ENCODE results near the gene PPM1A.

The PPM1A gene

DNA sequence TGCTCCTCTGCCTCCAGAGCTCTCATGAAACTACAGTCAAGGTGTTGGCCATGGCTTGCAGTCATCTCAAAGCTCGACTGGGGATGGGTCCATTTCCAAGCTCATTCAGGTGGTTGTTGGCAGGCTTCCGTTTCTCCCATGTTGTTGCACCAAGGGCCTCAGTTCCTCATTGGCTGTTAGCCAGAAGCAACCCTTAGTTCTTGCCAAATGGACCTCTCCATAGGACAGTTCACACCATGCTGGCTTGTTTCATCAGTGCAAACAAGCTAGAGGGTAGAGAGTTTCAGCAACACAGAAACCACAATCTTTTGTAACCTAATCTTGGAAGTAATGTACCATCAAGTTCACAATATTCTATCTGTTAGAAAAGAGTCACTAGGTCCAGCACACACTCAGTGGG lies 22.7 kb upstream of the PPM1A start:
- no peak for DNase-seq (ENCODE audit: low read depth)

DNA sequence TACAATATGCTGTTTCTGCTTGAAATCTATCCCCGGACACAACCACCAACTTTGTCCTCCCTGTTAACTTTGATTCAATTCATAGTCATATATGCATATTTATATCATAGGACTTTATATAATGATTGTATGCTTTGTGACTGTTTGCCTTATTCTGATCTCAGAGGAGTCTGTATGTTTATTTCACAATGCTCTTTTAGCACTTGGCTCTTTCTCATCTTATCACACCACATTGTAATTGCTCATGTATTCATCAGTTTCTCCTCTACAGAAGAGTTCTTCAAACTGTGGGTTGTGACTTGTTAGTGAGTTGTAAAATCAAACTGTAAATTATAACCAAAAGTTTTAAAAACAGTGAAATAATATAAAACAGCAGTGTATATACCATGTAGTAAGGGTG lies 21.7 kb upstream of the PPM1A start:
- DNase-seq (ENCODE audit: low read depth), result no peak

DNA sequence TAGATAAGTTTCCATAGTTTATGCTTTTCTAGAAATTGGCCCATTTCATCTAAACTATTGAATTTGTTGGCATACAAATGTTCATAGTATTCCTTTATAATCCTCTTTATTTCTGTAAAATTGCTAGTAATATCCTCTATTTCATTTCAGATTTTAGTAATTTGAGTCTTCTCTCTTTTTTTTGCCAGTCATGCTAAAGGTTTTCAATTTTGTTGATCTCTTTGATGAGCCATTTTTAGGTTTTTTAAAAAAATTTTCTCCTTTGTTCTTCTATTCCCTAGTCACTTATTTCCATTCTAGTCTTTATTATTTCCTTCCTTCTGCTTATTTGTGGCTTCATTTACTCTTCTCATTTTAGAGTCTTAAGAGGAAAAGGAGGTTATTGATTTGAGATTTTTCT lies 19.4 kb upstream of the PPM1A start:
- no peak for DNase-seq (ENCODE audit: low read depth)

DNA sequence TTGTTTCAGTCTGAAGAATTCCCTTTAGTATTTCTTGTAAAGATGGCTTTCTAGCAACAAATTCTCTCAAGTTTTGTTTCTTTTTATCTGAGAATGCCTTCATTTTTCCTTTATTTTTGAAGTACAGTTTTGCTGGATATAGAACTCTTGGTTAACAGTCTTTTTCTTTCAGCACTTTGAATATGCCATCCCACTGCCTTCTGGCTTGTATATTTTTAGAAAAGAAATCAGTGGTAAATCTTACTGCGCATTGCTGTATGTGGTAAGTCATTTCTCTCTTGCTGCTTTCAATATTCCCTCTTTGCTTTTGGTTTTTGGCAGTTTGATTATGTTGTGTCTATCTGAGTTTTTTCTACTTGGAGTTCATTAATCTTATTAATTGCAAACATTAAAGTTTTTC lies 16.8 kb upstream of the PPM1A start:
- DNase-seq (ENCODE audit: low read depth), result no peak

DNA sequence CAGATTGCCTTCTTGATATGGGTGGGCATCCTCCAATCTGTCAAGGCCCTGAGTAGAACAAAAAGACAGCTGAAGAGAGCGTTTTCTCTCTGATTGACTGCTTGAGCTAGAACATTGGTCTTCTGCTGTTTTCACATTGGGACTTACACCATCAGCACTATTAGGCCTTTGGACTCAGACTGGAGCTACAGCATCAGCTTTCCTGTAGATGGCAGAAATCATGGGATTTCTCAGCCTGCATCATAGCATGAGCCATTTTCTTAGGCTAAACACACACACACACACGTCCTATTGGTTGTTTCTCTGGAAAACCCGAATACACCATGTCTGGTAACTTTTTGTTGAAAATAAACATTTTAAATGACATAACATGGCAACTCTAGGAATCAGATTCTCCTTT lies 15.8 kb upstream of the PPM1A start:
- DNase-seq (ENCODE audit: low read depth), result no peak

DNA sequence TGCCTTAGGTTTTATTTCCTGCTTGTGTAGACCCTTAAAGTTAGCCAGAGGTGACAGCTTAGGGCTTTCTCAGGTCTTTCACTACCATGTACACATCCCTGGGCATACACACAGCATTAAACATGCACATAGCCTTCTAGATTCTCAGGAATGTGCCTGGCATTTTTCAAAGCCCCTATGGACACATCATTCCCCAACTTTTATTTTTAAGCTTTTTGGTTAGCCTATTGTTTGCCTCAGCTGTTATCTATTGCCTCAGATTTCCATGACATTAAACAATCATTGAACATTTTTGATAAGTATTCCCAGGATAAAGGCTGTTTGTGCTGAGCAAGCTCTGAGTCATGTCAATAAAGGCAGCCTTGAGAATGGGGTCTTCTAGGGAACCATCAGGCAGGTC lies 15.1 kb upstream of the PPM1A start:
- DNase-seq (ENCODE audit: low read depth), result no peak

DNA sequence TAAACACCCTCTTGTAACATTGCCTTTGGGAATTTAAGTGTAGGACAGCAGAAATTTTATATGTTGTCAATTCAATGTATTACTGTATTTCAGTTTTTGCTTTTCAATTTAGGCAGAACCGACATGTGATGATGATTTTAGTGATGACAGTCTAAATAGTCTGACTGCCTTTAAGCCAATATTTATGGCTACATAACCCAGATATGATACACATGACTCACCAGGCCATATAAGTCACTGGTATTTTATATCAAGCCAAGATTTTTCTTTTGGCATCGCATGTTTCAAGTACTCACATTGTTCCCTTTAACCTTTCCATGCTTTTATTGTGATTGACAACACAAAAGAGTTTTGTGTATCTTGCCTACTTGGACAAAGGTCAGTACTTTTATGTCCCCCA lies 13.6 kb upstream of the PPM1A start:
- DNase-seq (ENCODE audit: low read depth), result no peak

DNA sequence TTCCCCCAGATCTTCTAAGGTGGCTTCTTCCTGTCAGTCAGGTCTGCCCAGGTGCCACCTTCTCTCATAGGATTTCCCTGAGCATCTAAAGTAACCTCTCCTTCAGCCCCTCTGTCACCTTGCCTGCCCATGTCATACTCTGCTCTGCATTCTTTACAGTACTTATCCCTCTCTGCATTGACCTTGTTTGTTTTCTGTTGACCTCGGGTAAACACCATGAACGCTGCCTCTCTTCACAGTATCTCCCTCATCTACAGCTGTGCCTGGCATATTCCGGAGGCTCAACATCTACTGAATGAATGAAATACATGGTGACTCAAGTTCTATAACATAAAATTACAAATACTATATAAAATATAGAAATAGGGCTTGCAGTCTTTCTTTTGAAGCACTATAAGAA lies 10.1 kb upstream of the PPM1A start:
- no peak for DNase-seq (ENCODE audit: low read depth)

DNA sequence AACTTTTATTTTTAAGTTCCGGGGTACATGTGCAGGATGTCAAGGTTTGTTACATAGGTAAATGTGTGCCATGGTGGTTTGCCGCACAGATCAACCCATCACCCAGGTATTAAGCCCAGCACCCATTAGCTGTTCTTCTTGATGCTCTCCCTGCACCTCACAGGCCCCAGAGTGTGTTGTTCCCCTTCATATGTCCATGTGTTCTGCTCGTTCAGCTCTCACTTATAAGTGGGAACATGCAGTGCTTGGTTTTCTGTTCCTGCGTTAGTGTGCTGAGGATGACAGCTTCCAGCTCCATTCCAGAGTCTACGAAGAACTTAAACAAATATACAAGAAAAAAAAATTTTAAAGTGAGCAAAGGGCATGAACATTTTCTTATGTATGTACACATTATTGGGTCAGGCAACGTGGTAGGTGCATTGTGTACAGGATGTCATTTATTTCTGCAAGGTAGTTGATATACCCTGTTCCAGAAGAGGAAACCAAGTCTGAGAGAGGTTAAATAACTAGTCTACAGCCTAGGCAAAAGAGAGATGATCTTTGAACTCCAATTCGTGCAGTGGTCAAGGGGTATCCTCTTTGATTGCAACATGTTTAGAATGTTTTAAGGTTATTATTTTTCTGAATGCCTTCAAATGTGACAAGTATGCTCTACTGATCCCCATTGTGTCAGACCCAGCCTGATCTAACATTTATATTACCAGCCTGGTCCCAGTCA lies 8.7 kb upstream of the PPM1A start:
- DNase-seq (ENCODE audit: low read depth), result no peak

DNA sequence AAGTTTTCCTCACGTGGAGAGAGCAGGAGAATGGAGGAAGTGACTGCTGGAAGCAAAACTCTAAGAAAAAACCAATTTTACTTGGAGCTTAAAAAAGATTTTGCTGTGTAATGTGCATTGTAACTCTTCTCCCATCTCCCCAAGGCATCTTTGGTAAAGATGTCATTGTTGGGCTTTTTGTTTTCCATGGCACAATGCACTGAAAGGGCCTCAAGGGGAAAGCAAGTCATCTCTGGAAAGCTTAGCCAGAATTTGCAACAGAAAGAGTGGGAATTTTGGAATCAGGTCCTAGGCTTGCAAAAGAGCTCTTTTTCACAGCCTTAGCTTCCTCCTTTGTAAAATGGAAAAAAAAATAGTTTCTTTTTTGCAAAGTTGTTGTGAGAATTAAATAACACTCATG lies 7.9 kb upstream of the PPM1A start:
- no peak for DNase-seq (ENCODE audit: low read depth)

DNA sequence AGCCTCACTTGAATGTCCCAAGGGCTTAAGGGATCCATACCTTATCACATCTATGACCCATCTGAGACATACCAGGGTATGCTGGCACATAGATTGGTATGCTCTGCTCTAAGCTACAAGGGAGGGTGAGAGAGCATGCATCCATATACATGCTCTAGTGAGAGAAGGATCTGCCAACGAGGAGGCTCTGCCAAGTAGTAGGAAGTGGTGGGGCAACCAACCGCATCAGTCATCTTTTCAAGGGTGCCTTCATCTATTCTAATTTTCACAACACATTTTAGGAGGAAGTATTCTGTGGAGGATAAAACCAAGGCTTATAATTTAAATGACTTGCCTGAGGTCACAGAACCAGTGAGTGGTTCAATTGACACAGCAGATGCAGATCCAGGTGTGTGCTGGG lies 6.6 kb upstream of the PPM1A start:
- no peak for DNase-seq (ENCODE audit: low read depth)

DNA sequence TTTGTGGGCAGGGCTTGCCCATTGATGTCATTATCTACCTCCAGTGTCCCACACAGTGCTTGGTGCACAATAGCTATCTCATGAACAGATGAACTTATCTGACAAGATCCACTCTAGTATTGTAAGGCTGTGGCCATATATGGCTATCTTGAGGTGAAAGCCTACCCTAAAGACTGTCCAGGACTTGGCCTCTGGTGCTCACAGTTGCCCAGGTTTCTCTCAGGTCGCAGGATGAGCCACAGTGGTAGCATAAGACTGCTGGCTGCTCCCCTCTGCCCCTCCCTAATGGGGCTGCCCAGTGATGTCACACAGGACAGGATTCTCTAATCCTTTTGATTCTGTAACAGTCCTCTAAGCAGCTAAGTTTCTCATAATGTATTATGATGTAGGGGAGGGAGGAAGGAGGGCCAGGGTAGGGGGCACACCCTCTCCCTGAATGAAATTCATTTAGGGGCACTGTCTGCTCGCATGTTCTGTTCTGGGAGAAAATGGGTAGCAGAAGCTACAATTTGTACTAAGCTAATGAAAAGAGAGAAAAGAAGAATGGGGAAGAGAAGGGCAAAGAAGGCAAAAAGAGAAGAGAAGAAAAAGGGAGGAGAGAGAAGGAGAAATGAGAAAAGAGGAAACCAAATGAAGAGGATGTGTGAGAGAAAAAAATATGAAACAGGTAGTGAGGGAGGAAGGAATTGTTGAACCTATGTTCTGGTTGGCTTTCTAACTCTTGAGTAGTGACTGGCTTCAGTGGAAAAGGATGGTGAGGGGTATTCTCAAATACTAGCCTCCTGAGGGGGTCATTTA lies 3.4 kb upstream of the PPM1A start:
- no peak for DNase-seq (ENCODE audit: low read depth)

DNA sequence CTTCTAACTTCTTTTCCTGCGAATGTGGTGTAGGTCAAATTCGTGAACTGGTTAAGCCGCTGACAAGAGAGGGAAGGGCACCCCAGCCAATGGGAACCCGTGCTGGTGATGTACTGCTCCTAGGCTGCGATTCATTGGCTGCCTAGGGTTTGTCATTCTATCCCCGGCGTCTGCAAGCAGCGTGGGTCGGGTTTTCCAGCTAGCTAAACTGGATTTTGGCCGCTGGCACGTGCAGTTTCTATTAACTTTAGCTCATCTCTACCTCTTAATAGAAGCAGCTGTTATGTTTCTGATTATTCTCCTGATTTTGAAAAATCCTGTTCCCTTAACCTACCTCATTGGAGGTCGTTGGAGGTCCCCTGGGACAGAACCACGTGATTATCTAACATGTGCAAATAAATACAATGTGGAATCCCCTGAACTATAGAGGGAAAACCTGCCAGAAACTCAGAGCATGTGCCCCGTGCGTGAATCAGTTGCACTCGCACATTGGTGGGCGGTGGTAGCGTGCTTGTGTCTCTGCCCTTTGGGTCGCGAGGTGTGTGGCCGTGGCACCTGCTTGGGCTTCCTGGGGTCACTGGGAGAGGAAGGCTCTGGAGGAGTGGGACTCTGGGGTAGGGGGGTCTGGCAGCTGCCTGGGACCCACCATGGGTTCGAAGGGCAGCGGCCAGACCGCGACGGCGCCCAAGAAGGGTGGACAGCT lies 876 bp upstream of the PPM1A start:
- peak; percentile 72 for DNase-seq (ENCODE audit: low read depth)

DNA sequence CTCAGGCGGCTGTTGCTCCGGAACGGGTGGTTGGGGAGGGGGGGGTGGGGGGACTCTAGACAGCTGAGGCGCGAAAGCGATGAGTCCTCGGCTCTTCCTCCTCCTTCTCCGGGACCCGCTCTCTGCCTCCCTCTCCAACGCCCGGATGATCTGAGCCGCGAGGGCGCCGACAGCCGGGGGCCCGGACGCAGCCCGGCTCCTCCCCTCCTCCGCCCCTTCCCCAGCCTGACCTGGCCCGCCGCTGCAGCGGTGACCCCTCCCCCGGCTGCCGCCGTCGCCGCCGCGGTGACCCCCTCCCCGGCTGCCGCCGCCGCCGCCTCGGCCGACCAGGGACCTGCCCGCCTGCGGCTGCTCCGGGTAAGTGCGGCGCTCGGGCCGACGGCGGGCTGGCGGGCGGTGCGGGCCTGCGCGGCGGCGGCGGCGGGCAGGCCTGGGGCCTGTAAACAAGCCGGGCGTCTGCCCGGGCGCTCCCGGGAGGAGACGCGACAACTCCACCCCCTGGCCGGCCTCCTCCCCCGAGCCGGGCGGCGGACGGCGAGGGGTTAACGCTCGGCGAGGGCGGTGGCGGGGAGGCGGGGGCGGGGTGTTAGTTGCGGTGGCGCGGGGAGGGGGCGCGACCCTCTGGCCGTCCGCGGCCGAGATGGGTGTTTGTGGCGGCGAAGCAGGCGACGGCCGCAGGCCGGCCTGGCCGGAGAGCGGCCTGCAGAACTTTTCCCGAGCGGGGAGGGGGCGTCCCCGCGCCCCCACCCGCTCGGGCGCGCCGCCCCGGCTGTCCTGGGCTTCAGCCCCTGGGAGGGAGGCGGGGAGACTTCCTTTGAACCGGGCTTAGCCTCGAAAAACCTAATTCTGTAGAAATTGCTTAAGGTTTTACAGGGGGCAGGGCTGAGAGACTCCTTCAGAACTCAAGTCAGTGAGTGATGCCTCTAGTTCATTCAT lies 568 bp downstream of the PPM1A start:
- DNase-seq (ENCODE audit: low read depth), result peak; percentile 53

DNA sequence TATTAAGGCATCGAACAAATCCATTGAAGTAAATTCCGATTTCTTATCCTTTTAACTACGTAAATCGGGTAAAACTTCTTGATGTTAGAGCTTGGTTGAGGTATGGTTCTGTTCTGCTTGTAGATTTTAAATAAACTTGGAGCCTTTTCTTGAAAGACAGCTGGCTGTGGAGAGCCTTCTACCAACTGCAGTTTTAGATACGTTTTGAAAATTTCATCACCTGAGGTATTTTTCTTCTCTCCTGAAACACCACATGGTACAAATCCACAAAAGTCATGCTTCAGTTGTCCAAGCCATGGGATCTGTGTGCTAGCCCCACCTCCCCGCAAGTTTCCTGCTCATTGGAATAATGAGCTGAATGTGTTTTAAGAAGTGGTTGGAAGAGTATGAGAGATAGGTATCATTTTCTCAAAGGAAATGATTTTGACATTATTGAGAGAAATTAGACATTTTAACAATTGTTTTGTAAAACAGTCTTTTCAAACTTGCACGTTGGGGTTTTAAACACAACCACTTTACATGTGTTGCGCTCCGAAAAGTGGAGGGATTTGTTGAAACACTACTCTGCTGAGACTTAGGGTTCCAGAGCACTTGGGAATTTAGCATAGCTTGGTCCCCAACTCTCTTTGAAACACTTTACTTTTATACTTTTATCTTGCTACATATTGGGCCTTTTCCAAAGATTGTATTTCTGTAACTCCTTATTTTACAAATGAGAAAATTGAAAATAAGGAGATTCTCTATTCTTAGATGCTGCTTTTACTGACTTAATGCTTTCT lies 1.4 kb downstream of the PPM1A start:
- no peak for DNase-seq (ENCODE audit: low read depth)

DNA sequence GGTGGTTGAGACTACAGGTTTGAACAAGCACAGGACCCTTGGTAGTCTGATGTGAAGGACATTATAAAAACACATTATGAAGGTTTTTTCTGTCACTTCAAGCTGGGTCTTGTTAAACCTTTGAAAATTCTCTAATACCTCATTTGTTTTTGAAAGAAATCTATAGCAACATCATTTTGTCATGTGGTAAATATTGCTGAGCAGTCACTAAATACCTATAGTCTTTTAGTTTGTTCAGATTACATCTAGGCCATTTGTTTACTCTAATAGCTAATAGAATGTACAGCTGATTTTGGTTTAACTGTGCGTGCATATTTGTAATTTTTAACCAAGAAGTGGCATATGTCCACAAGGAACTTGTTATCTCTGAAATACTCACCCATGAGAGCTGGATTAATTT lies 2.9 kb downstream of the PPM1A start:
- DNase-seq (ENCODE audit: low read depth), result no peak

DNA sequence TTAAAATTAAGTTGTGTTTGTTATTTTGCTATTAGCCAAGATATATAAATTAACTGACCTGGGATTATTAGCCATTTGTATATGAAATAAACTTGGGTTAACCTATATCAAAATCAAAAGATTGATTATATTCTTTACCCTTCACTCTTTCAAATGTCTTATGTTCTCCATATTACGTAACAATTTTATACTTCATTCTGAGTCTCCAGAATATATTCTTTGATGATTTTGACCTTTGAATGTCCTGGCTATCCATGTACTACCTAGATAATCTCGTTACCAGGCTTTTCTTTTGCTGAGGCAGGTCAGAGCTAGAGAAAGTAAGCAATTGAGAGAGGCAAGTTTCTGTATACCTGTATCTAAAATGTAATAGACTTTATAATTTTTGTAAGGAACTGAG lies 3.6 kb downstream of the PPM1A start:
- no peak for DNase-seq (ENCODE audit: low read depth)

DNA sequence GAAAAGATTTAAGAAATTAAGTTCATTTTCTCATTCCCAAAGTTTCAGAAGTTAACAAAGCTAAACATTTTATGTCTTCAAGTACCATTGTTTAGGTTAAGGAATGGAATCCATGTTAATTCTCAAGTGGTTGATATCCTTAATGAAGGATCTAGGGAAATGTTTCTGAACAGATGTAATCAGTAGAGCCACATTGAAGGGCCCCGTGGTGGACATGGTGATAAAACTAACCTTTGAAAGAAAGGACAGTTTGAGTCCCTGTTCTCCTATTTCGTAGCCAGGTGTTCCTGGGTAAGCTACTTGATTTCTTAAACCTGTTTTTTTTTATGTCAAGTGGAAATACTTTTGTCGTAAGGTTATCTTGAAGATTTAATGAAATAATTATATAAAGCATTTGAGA lies 4.6 kb downstream of the PPM1A start:
- DNase-seq (ENCODE audit: low read depth), result no peak

DNA sequence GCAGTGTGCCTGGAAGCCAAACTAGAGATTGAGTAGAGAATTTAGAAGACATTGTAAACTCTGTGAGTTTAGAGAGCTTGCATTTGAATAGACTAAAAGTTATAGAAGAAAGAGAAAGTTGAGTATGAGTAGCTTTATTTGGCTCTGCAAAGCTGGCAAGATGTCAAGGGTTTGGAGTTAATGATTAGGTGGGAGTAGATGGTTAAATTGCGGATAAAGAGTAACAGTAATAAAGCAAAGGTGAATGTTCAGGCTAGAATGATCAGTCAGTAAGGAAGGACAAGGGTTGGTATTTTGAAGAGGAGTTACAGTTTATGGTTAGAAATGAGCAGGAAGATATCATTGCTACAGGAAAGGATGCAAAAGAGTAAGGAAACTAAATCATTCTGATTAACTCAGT lies 5.2 kb downstream of the PPM1A start:
- no peak for DNase-seq (ENCODE audit: low read depth)

DNA sequence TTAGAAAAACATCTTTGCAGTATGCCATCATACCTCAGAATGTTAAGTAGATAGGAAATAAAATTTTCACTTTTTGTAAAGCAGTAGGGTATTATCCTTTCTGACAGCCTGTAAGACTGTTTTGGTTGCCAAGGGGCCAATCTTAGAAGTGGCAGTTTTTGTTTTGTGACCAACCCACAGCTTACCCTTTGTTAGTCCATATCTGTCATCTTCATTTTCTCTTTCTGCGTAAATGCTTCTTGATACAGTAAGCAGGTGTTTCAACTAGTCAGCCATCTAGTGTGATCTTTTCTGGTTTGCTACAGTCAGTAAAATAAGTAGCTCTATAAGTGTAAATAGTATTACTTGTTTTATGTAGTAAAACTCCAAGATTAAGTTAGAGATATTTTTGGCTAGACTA lies 8.8 kb downstream of the PPM1A start:
- DNase-seq (ENCODE audit: low read depth), result no peak

DNA sequence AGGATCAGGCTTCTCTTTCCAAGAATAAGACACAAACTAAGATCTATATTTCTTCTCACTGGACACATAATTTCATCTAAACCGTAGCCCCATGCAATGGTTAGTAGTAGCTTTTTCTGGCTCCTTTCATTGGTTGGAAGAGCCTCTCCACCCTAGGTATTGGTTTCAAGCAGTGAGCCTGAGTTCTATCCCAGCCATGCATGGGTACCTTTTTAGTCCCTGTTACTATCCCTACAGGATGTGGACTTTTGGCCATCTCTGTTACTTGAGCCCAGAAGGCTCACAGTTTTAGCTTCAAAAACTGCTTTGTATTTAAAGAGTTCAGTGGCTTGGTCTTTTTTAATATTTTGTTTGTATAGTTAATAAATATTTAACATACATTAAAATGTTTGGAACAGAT lies 16.1 kb downstream of the PPM1A start:
- DNase-seq (ENCODE audit: low read depth), result no peak

Measured in activated T-helper 9 cell treated with anti-CD3 and anti-CD28 coated beads, Interleukin-2, amount 50 U/mL, for 16 hours (primary cell).